OCI-LY3 (cell line): ENCODE results near the gene CCDC83.

Source experiments
- H2AFZ ChIP-seq: fragments of 200-600, 300-600 bp; shearing (Covaris generic); 2 replicates; pipeline ENCODE4 v1.6.0; 2014; ENCODE audit warnings: antibody characterized with exemption, low read depth, low read length
- H3K27ac ChIP-seq: fragments of 200-600, 300-600 bp; sonication (generic); 2 replicates; pipeline ENCODE4 v1.5.1; 2014; ENCODE audit warnings: mild to moderate bottlenecking, low read length, moderate library complexity, mixed read lengths
- H3K27me3 ChIP-seq: fragments of 200-600, 300-600 bp; sonication (generic); 2 replicates; pipeline ENCODE4 v1.6.1; 2014; ENCODE audit warnings: low read depth, low read length, mixed read lengths
- H3K36me3 ChIP-seq: fragments of 200-600, 300-600 bp; sonication (generic); replicated peaks from 2 replicates; pipeline ENCODE3; 2014; ENCODE audit warnings: low read depth, low read length, mixed read lengths
- H3K4me1 ChIP-seq: fragments of 300-600, 200-600 bp; sonication (generic); 2 replicates; pipeline ENCODE4 v1.6.1; 2014; ENCODE audit warnings: low read length, mixed read lengths
- H3K4me2 ChIP-seq: fragments of 200-600, 300-600 bp; sonication (generic); 2 replicates; pipeline ENCODE4 v1.6.1; 2014; ENCODE audit warnings: low read length, mixed read lengths
- H3K4me3 ChIP-seq: fragments of 300-600, 200-600 bp; sonication (generic); 2 replicates; pipeline ENCODE4 v1.5.1; 2014; ENCODE audit warnings: antibody characterized with exemption, mild to moderate bottlenecking, low read length, moderate library complexity
- H3K79me2 ChIP-seq: fragments of 300-600, 200-600 bp; shearing (Covaris generic); 2 replicates; pipeline ENCODE4 v1.6.1; 2014; ENCODE audit warnings: mild to moderate bottlenecking, low read length, mixed read lengths
- H3K9ac ChIP-seq: fragments of 300-600, 200-600 bp; shearing (Covaris generic); 2 replicates; pipeline ENCODE4 v1.6.0; 2014; ENCODE audit warnings: mild to moderate bottlenecking, low read length, moderate library complexity
- H3K9me3 ChIP-seq: fragments of 200-600, 300-600 bp; shearing (Covaris generic); 2 replicates; pipeline ENCODE4 v1.6.1; 2014; ENCODE audit warnings: low read length, mixed read lengths; ENCODE audit not compliant: insufficient read depth
- H4K20me1 ChIP-seq: fragments of 200-600, 300-600 bp; sonication (generic); 2 replicates; pipeline ENCODE4 v1.6.1; 2016; ENCODE audit warnings: low read length, mixed read lengths; ENCODE audit not compliant: insufficient read depth
- CTCF ChIP-seq: fragments of 200-600, 300-600 bp; sonication (generic); IDR thresholded peaks from 2 replicates; pipeline ENCODE4 v1.5.1; 2014; ENCODE audit warnings: antibody characterized with exemption, low read length, low read depth
- EZH2phosphoT487 ChIP-seq: fragments of 200-600 bp; shearing (Covaris generic); IDR thresholded peaks from 2 replicates; pipeline ENCODE4 v1.6.1; 2018; ENCODE audit warnings: antibody characterized with exemption, mixed run types, low read depth

CCDC83 gene

GRCh38 chr11:85939099-85940015 is 84.2 kb downstream of the CCDC83 start:
- Histone ChIP-seq H3K79me2 (no peaks in the 10 kb centered on the region), H3K9me3 (no peaks in the 10 kb centered on the region), H2AFZ (no peak overlapping the region), H3K4me1 (peaks cover 4% of the 10 kb centered on the region; the same call in 1 of the 2 replicates), H3K4me2 (no peak overlapping the region), H3K36me3 (no peaks in the 10 kb centered on the region), H4K20me1 (no peaks in the 10 kb centered on the region), H3K27ac (no peak overlapping the region), H3K9ac (no peak overlapping the region), H3K4me3 (no peak overlapping the region), H3K27me3 (no peaks in the 10 kb centered on the region)
- TF ChIP-seq EZH2phosphoT487 (no peak), CTCF (no peak)

- Histone ChIP-seq H3K79me2 (no peaks in the 10 kb centered on the region), H2AFZ (no peak overlapping the region), H3K4me3 (no peak overlapping the region), H3K4me1 (peaks cover 15% of the 10 kb centered on the region), H3K27me3 (no peaks in the 10 kb centered on the region), H3K27ac (no peak overlapping the region), H3K9me3 (peaks cover 12% of the 10 kb centered on the region; the same call in 1 of the 2 replicates), H3K36me3 (peaks cover 10% of the 10 kb centered on the region), H3K4me2 (peak overlapping the region; percentile 15; the same call in 1 of the 2 replicates), H4K20me1 (no peaks in the 10 kb centered on the region), H3K9ac (no peak overlapping the region)
- TF ChIP-seq EZH2phosphoT487, result no peak
- TF ChIP-seq CTCF, result peak; percentile 91
Measured at GRCh38 chr11:85941380-85941973, 86.3 kb downstream of the CCDC83 start.

GRCh38 chr11:85945296-85945695 is 90.1 kb downstream of the CCDC83 start:
- Histone ChIP-seq H3K36me3 (peaks cover 18% of the 10 kb centered on the region), H3K27me3 (no peaks in the 10 kb centered on the region), H3K4me3 (no peak overlapping the region), H3K9ac (no peak overlapping the region), H2AFZ (no peak overlapping the region), H3K4me1 (peaks cover 50% of the 10 kb centered on the region), H3K79me2 (no peaks in the 10 kb centered on the region), H4K20me1 (no peaks in the 10 kb centered on the region), H3K4me2 (no peak overlapping the region), H3K9me3 (peaks cover 13% of the 10 kb centered on the region; the same call in 1 of the 2 replicates), H3K27ac (peak overlapping the region; percentile 26)
- no peak for TF ChIP-seq CTCF
- no peak for TF ChIP-seq EZH2phosphoT487

GRCh38 chr11:85945788-85946187 is 90.6 kb downstream of the CCDC83 start:
- no peaks in the 10 kb centered on the region for H4K20me1 ChIP-seq
- no peak for TF ChIP-seq EZH2phosphoT487
- no peak for TF ChIP-seq CTCF
- H3K36me3 ChIP-seq, result peaks cover 18% of the 10 kb centered on the region
- H2AFZ ChIP-seq, result no peak overlapping the region
- no peak overlapping the region for H3K9ac ChIP-seq
- H3K9me3 ChIP-seq, result peaks cover 13% of the 10 kb centered on the region; the same call in 1 of the 2 replicates
- H3K79me2 ChIP-seq, result no peaks in the 10 kb centered on the region
- peaks cover 50% of the 10 kb centered on the region for H3K4me1 ChIP-seq
- no peaks in the 10 kb centered on the region for H3K27me3 ChIP-seq
- H3K4me3 ChIP-seq, result no peak overlapping the region
- no peak overlapping the region for H3K4me2 ChIP-seq
- peak overlapping the region; percentile 47 for H3K27ac ChIP-seq
